ENCODE results near the gene MUC6.
A peak's percentile ranks its signal among the peaks of the same experiment; 100 is the strongest.

Gene MUC6

GRCh38 chr11:970319-970871 lies 66.1 kb downstream of the MUC6 start:
- Histone ChIP-seq H3K36me3 (ENCODE audit: control insufficient read depth in 4 of 4, insufficient read depth in 4 of 4, low read length in 3 of 4) (peaks cover 4 to 44% (median 21%) of the 10 kb centered on the region in 4 experiments), H3K27me3 (replicated peaks in 2 of 5; ENCODE audit: control insufficient read depth in 4 of 5, insufficient read depth in 5 of 5, low read length in 4 of 5) (no peaks in the 10 kb centered on the region), H3K4me1 (ENCODE audit: control extremely low read depth in 1 of 4, control insufficient read depth in 4 of 4, insufficient read depth in 4 of 4, low read length in 3 of 4) (peaks cover 0 to 45% (median 27%) of the 10 kb centered on the region in 4 experiments), H3K4me3 (ENCODE audit: control insufficient read depth in 1 of 7, extremely low read depth in 1 of 7, insufficient read depth in 4 of 7, low read depth in 2 of 7, low read length in 6 of 7) (peak overlapping the region in 1 of 7 experiments; percentile 33), H3K27ac (ENCODE audit: insufficient read depth in 1 of 2, low read depth in 1 of 2, low read length in 2 of 2, poor library complexity in 1 of 2, severe bottlenecking in 2 of 2) (no peak overlapping the region), H3K9me3 (ENCODE audit: control extremely low read depth in 1 of 5, control insufficient read depth in 4 of 5, insufficient read depth in 2 of 5, low read depth in 1 of 5, low read length in 4 of 5) (no peaks in the 10 kb centered on the region)
- DNase-seq, result peak; percentile 78 to 91 (median 89)
- 46% methylated on average over 25 of the region's 26 CpGs for WGBS (ENCODE audit: insufficient coverage)
- POLR2A ChIA-PET, result interaction anchor here (0.6 to 0.9 kb wide), 2 partner anchors 8 to 15 kb away, joined by 3 to 4 read pairs; no protein-coding TSS in a partner anchor
- CTCF ChIA-PET, result no interaction called here

GRCh38 chr11:969651-970205 lies 66.8 kb downstream of the MUC6 start:
- ChIA-PET POLR2A (interaction anchor here (0.6 kb wide), 1 partner anchor 8 kb away, joined by 4 read pairs; no protein-coding TSS in a partner anchor), CTCF (no interaction called here)
- H3K27ac ChIP-seq (ENCODE audit: insufficient read depth in 1 of 2, low read depth in 1 of 2, low read length in 2 of 2, poor library complexity in 1 of 2, severe bottlenecking in 2 of 2), result no peak overlapping the region
- peaks cover 4 to 40% (median 16%) of the 10 kb centered on the region in 4 experiments for H3K36me3 ChIP-seq (ENCODE audit: control insufficient read depth in 4 of 4, insufficient read depth in 4 of 4, low read length in 3 of 4)
- peak in 1 of 3 donors; percentile 28 for DNase-seq
- no peaks in the 10 kb centered on the region for H3K9me3 ChIP-seq (ENCODE audit: control extremely low read depth in 1 of 5, control insufficient read depth in 4 of 5, insufficient read depth in 2 of 5, low read depth in 1 of 5, low read length in 4 of 5)
- H3K4me1 ChIP-seq (ENCODE audit: control extremely low read depth in 1 of 4, control insufficient read depth in 4 of 4, insufficient read depth in 4 of 4, low read length in 3 of 4), result peaks cover 0 to 45% (median 27%) of the 10 kb centered on the region in 4 experiments
- H3K4me3 ChIP-seq (ENCODE audit: control insufficient read depth in 1 of 7, extremely low read depth in 1 of 7, insufficient read depth in 4 of 7, low read depth in 2 of 7, low read length in 6 of 7), result no peak overlapping the region
- WGBS (ENCODE audit: insufficient coverage), result 77% methylated on average over 7 of the region's 9 CpGs
- H3K27me3 ChIP-seq (replicated peaks in 2 of 5; ENCODE audit: control insufficient read depth in 4 of 5, insufficient read depth in 5 of 5, low read length in 4 of 5), result no peaks in the 10 kb centered on the region

GRCh38 chr11:968822-969221 lies 67.7 kb downstream of the MUC6 start:
- peaks cover 4 to 41% (median 17%) of the 10 kb centered on the region in 4 experiments for H3K36me3 ChIP-seq (ENCODE audit: control insufficient read depth in 4 of 4, insufficient read depth in 4 of 4, low read length in 3 of 4)
- H3K27me3 ChIP-seq (replicated peaks in 2 of 5; ENCODE audit: control insufficient read depth in 4 of 5, insufficient read depth in 5 of 5, low read length in 4 of 5), result no peaks in the 10 kb centered on the region
- 99% methylated on average over 10 of the region's 14 CpGs for WGBS (ENCODE audit: insufficient coverage)
- ChIA-PET CTCF (interaction anchor here (1.0 kb wide), 1 partner anchor 9 kb away, joined by 3 read pairs; no protein-coding TSS in a partner anchor), POLR2A (no interaction called here)
- H3K4me3 ChIP-seq (ENCODE audit: control insufficient read depth in 1 of 7, extremely low read depth in 1 of 7, insufficient read depth in 4 of 7, low read depth in 2 of 7, low read length in 6 of 7), result no peak overlapping the region
- peaks cover 0 to 45% (median 27%) of the 10 kb centered on the region in 4 experiments for H3K4me1 ChIP-seq (ENCODE audit: control extremely low read depth in 1 of 4, control insufficient read depth in 4 of 4, insufficient read depth in 4 of 4, low read length in 3 of 4)
- no peak for DNase-seq
- H3K9me3 ChIP-seq (ENCODE audit: control extremely low read depth in 1 of 5, control insufficient read depth in 4 of 5, insufficient read depth in 2 of 5, low read depth in 1 of 5, low read length in 4 of 5), result no peaks in the 10 kb centered on the region
- no peak overlapping the region for H3K27ac ChIP-seq (ENCODE audit: insufficient read depth in 1 of 2, low read depth in 1 of 2, low read length in 2 of 2, poor library complexity in 1 of 2, severe bottlenecking in 2 of 2)

- peaks cover 3 to 35% (median 15%) of the 10 kb centered on the region in 4 experiments for H3K36me3 ChIP-seq (ENCODE audit: control insufficient read depth in 4 of 4, insufficient read depth in 4 of 4, low read length in 3 of 4)
- H3K4me3 ChIP-seq (ENCODE audit: control insufficient read depth in 1 of 7, extremely low read depth in 1 of 7, insufficient read depth in 4 of 7, low read depth in 2 of 7, low read length in 6 of 7), result no peak overlapping the region
- H3K27ac ChIP-seq (ENCODE audit: insufficient read depth in 1 of 2, low read depth in 1 of 2, low read length in 2 of 2, poor library complexity in 1 of 2, severe bottlenecking in 2 of 2), result no peak overlapping the region
- 89% methylated on average over 21 of the region's 31 CpGs for WGBS (ENCODE audit: insufficient coverage)
- H3K27me3 ChIP-seq (replicated peaks in 2 of 5; ENCODE audit: control insufficient read depth in 4 of 5, insufficient read depth in 5 of 5, low read length in 4 of 5), result no peaks in the 10 kb centered on the region
- H3K9me3 ChIP-seq (ENCODE audit: control extremely low read depth in 1 of 5, control insufficient read depth in 4 of 5, insufficient read depth in 2 of 5, low read depth in 1 of 5, low read length in 4 of 5), result no peaks in the 10 kb centered on the region
- ChIA-PET POLR2A (no interaction called here), CTCF (interaction anchor here (1.0 kb wide), 1 partner anchor 10 kb away, joined by 3 read pairs; no protein-coding TSS in a partner anchor)
- DNase-seq, result no peak
- peaks cover 0 to 45% (median 27%) of the 10 kb centered on the region in 4 experiments for H3K4me1 ChIP-seq (ENCODE audit: control extremely low read depth in 1 of 4, control insufficient read depth in 4 of 4, insufficient read depth in 4 of 4, low read length in 3 of 4)
Measured at GRCh38 chr11:967995-968751, 68.3 kb downstream of the MUC6 start.

- Histone ChIP-seq H3K4me1 (ENCODE audit: control extremely low read depth in 1 of 4, control insufficient read depth in 4 of 4, insufficient read depth in 4 of 4, low read length in 3 of 4) (peaks cover 0 to 25% (median 13%) of the 10 kb centered on the region in 4 experiments), H3K36me3 (ENCODE audit: control insufficient read depth in 4 of 4, insufficient read depth in 4 of 4, low read length in 3 of 4) (peaks cover 3 to 22% (median 10%) of the 10 kb centered on the region in 4 experiments), H3K4me3 (ENCODE audit: control insufficient read depth in 1 of 7, extremely low read depth in 1 of 7, insufficient read depth in 4 of 7, low read depth in 2 of 7, low read length in 6 of 7) (no peak overlapping the region), H3K9me3 (ENCODE audit: control extremely low read depth in 1 of 5, control insufficient read depth in 4 of 5, insufficient read depth in 2 of 5, low read depth in 1 of 5, low read length in 4 of 5) (no peaks in the 10 kb centered on the region), H3K27me3 (replicated peaks in 2 of 5; ENCODE audit: control insufficient read depth in 4 of 5, insufficient read depth in 5 of 5, low read length in 4 of 5) (no peaks in the 10 kb centered on the region), H3K27ac (ENCODE audit: insufficient read depth in 1 of 2, low read depth in 1 of 2, low read length in 2 of 2, poor library complexity in 1 of 2, severe bottlenecking in 2 of 2) (no peak overlapping the region)
- POLR2A ChIA-PET, result no interaction called here
- WGBS (ENCODE audit: insufficient coverage), result 98% methylated on average over 9 of the region's 13 CpGs
- CTCF ChIA-PET, result no interaction called here
- peak in 2 of 3 donors; percentile 51 to 88 for DNase-seq
Measured at GRCh38 chr11:965206-965775, 71.2 kb downstream of the MUC6 start.

- H3K27me3 ChIP-seq (replicated peaks in 2 of 5; ENCODE audit: control insufficient read depth in 4 of 5, insufficient read depth in 5 of 5, low read length in 4 of 5), result no peaks in the 10 kb centered on the region
- H3K4me3 ChIP-seq (ENCODE audit: control insufficient read depth in 1 of 7, extremely low read depth in 1 of 7, insufficient read depth in 4 of 7, low read depth in 2 of 7, low read length in 6 of 7), result no peak overlapping the region
- ChIA-PET POLR2A (no interaction called here), CTCF (interaction anchor here (0.8 kb wide), 1 partner anchor 39 kb away, joined by 3 read pairs; no protein-coding TSS in a partner anchor)
- peaks cover 0 to 11% (median 3%) of the 10 kb centered on the region in 4 experiments for H3K4me1 ChIP-seq (ENCODE audit: control extremely low read depth in 1 of 4, control insufficient read depth in 4 of 4, insufficient read depth in 4 of 4, low read length in 3 of 4)
- WGBS (ENCODE audit: insufficient coverage), result 97% methylated on average over 4 of the region's 7 CpGs
- no peak overlapping the region for H3K27ac ChIP-seq (ENCODE audit: insufficient read depth in 1 of 2, low read depth in 1 of 2, low read length in 2 of 2, poor library complexity in 1 of 2, severe bottlenecking in 2 of 2)
- peaks cover 3 to 28% (median 19%) of the 10 kb centered on the region in 4 experiments for H3K36me3 ChIP-seq (ENCODE audit: control insufficient read depth in 4 of 4, insufficient read depth in 4 of 4, low read length in 3 of 4)
- H3K9me3 ChIP-seq (ENCODE audit: control extremely low read depth in 1 of 5, control insufficient read depth in 4 of 5, insufficient read depth in 2 of 5, low read depth in 1 of 5, low read length in 4 of 5), result no peaks in the 10 kb centered on the region
- DNase-seq, result peak in 1 of 3 donors; percentile 27
Measured at GRCh38 chr11:963852-964251, 72.7 kb downstream of the MUC6 start.

Data from common myeloid progenitor, CD34-positive (primary cell).